Stromal cell of bone marrow (primary cell): ENCODE results near the gene CLDN4.
"Not testable (repeated sequence)": the region's sequence is repeated elsewhere in the genome, so short reads cannot be mapped to it uniquely, and the experiment has no call there.

Source experiments
- DNase-seq: peaks from one replicate; pipeline ENCODE4 v3.0.0-alpha.2; 2012; ENCODE audit warnings: low read depth

CLDN4 gene

GRCh38 chr7:73823873-73824592 lies 6.8 kb upstream of the CLDN4 start:
- no peak for DNase-seq

- no peak for DNase-seq
Observed at GRCh38 chr7:73824986-73825385, 5.8 kb upstream of the CLDN4 start.

GRCh38 chr7:73827567-73828106 lies 3.2 kb upstream of the CLDN4 start:
- no peak for DNase-seq

GRCh38 chr7:73828107-73828803 lies 2.5 kb upstream of the CLDN4 start:
- DNase-seq = no peak

- no peak for DNase-seq
Observed at GRCh38 chr7:73828972-73829371, 1.8 kb upstream of the CLDN4 start.

- no peak for DNase-seq
Observed at GRCh38 chr7:73829505-73829904, 1.3 kb upstream of the CLDN4 start.

GRCh38 chr7:73829921-73830680 lies 695 bp upstream of the CLDN4 start:
- DNase-seq = no peak

- no peak for DNase-seq
Observed at GRCh38 chr7:73831584-73831833, 713 bp downstream of the CLDN4 start.

- DNase-seq = no peak
Observed at GRCh38 chr7:73831834-73832651, 1.2 kb downstream of the CLDN4 start.

GRCh38 chr7:73832806-73833205 lies 2.0 kb downstream of the CLDN4 start:
- no peak for DNase-seq

GRCh38 chr7:73833251-73833919 lies 2.6 kb downstream of the CLDN4 start:
- no peak for DNase-seq

- no peak for DNase-seq
Observed at GRCh38 chr7:73834626-73835191, 3.9 kb downstream of the CLDN4 start.

- not testable (repeated sequence) for DNase-seq
Observed at GRCh38 chr7:73837167-73837566, 6.4 kb downstream of the CLDN4 start.

- DNase-seq = no peak
Observed at GRCh38 chr7:73838642-73839041, 7.8 kb downstream of the CLDN4 start.

- DNase-seq = no peak
Observed at GRCh38 chr7:73839290-73839689, 8.5 kb downstream of the CLDN4 start.

- no peak for DNase-seq
Observed at GRCh38 chr7:73839743-73840714, 9.2 kb downstream of the CLDN4 start.

- no peak for DNase-seq
Observed at GRCh38 chr7:73840715-73841379, 10.1 kb downstream of the CLDN4 start.

- DNase-seq = no peak
Observed at GRCh38 chr7:73841689-73842066, 10.9 kb downstream of the CLDN4 start.
